HG03520 (cell line): Measurements from ENCODE around the gene SLC44A5.
"Not testable (repeated sequence)": the region's sequence is repeated elsewhere in the genome, so short reads cannot be mapped to it uniquely, and the experiment has no call there.

Experiments
- ATAC-seq: cut with Tn5 transposase; IDR thresholded peaks from one replicate; pipeline ENCODE4 v1.9.1; 2021; ENCODE audit warnings: mild to moderate bottlenecking, moderate library complexity; ENCODE audit not compliant: unreplicated experiment

SLC44A5 gene

GRCh38 chr1:75305061-75305460, 305.9 kb downstream of the SLC44A5 start:
- no peak for ATAC-seq

- ATAC-seq: no peak
Measured at GRCh38 chr1:75293270-75293669, 317.6 kb downstream of the SLC44A5 start.

GRCh38 chr1:75292013-75292412, 318.9 kb downstream of the SLC44A5 start:
- ATAC-seq: no peak

- no peak for ATAC-seq
Measured at GRCh38 chr1:75276385-75276784, 334.5 kb downstream of the SLC44A5 start.

GRCh38 chr1:75275631-75276030, 335.3 kb downstream of the SLC44A5 start:
- ATAC-seq: no peak

GRCh38 chr1:75274920-75275506, 335.9 kb downstream of the SLC44A5 start:
- no peak for ATAC-seq

GRCh38 chr1:75273110-75273509, 337.8 kb downstream of the SLC44A5 start:
- no peak for ATAC-seq

GRCh38 chr1:75265792-75266191, 345.1 kb downstream of the SLC44A5 start:
- peak; percentile 91 for ATAC-seq

- ATAC-seq: no peak
Measured at GRCh38 chr1:75264112-75264511, 346.8 kb downstream of the SLC44A5 start.

GRCh38 chr1:75263616-75264015, 347.3 kb downstream of the SLC44A5 start:
- not testable (repeated sequence) for ATAC-seq

- ATAC-seq: not testable (repeated sequence)
Measured at GRCh38 chr1:75261946-75262345, 349.0 kb downstream of the SLC44A5 start.

- ATAC-seq: no peak
Measured at GRCh38 chr1:75258351-75258750, 352.6 kb downstream of the SLC44A5 start.

GRCh38 chr1:75257424-75257823, 353.5 kb downstream of the SLC44A5 start:
- ATAC-seq: no peak

GRCh38 chr1:75250114-75250513, 360.8 kb downstream of the SLC44A5 start:
- ATAC-seq: not testable (repeated sequence)

- ATAC-seq: no peak
Measured at GRCh38 chr1:75245239-75245638, 365.7 kb downstream of the SLC44A5 start.

- no peak for ATAC-seq
Measured at GRCh38 chr1:75243124-75243523, 367.8 kb downstream of the SLC44A5 start.

- ATAC-seq: no peak
Measured at GRCh38 chr1:75237316-75237715, 373.6 kb downstream of the SLC44A5 start.

- no peak for ATAC-seq
Measured at GRCh38 chr1:75234562-75234961, 376.4 kb downstream of the SLC44A5 start.

- peak; percentile 89 for ATAC-seq
Measured at GRCh38 chr1:75233302-75233929, 377.5 kb downstream of the SLC44A5 start.

- ATAC-seq: no peak
Measured at GRCh38 chr1:75220072-75220471, 390.8 kb downstream of the SLC44A5 start.

GRCh38 chr1:75214017-75214416, 396.9 kb downstream of the SLC44A5 start:
- no peak for ATAC-seq

- no peak for ATAC-seq
Measured at GRCh38 chr1:75211648-75212047, 399.3 kb downstream of the SLC44A5 start.

- no peak for ATAC-seq
Measured at GRCh38 chr1:75208862-75209261, 402.1 kb downstream of the SLC44A5 start.
